GM12878 (cell line): ENCODE results near the gene CIRBP. TPM values are rescaled to one million over a fixed set of nuclear protein-coding genes. Genes with fewer than 3 reads are reported as not detected.

ENCODE experiments used
- ATAC-seq: fragments of 200-7000 bp; cut with Tn5 transposase; 3 replicates; pipeline ENCODE4 v1.9.1; 2020; ENCODE audit warnings: mild to moderate bottlenecking, moderate library complexity
- BruUV-seq: library from RNA; stranded (reverse); fragments of 400-500 nt; replicated peaks from 2 replicates; lab custom pipeline; 2021; lab: Mats Ljungman, UMichigan
- CTCF ChIA-PET: fragments of 300-600 bp; sonication (Branson Sonifier 250); formaldehyde crosslinking; extraction: SDS; loops from one replicate; lab custom pipeline; 2021; ENCODE audit warnings: inconsistent platforms; lab: Yijun Ruan, JAX
- POLR2A ChIA-PET: fragments of 350-600 bp; formaldehyde crosslinking; extraction: SDS; loops from one replicate; lab custom pipeline; 2021; ENCODE audit warnings: inconsistent platforms; lab: Charles Lee
- RAD21 ChIA-PET: fragments of 300-600 bp; sonication (Branson Sonifier 250); formaldehyde crosslinking; loops from one replicate; lab custom pipeline; 2023; ENCODE audit warnings: antibody characterized with exemption; ENCODE audit not compliant: unreplicated experiment; lab: Charles Lee
- SMC1A ChIA-PET: fragments of 300-600 bp; sonication (Branson Sonifier 250); formaldehyde crosslinking; loops from one replicate; lab custom pipeline; 2023; ENCODE audit not compliant: unreplicated experiment, uncharacterized antibody; lab: Charles Lee
- DNase-seq: peaks from one replicate; pipeline ENCODE4 v3.0.0-alpha.2; 2011; ENCODE audit warnings: low read depth, low spot score
- FAIRE-seq: peaks from 3 replicates; lab custom pipeline; 2011; peaks lifted over from hg19 to GRCh38; lab: Jason Lieb, UNC
- H2AFZ ChIP-seq: 2 replicates; pipeline ENCODE4 v1.6.0; 2011; ENCODE audit warnings: low read depth, low read length, control low read depth; ENCODE audit not compliant: control insufficient read depth
- H3K27ac ChIP-seq: 2 replicates; pipeline ENCODE4 v1.5.1; 2011; ENCODE audit warnings: control low read depth; ENCODE audit not compliant: control insufficient read depth, insufficient read depth
- H3K27me3 ChIP-seq, 2 experiments: replicated peaks in 1 of 2; 2 replicates each; pipeline versions ENCODE4 v1.6.0 to v1.6.1; 2011; ENCODE audit warnings: low read length in 1 of 2; ENCODE audit not compliant: control insufficient read depth in 2 of 2, insufficient read depth in 2 of 2
- H3K36me3 ChIP-seq, 2 experiments: 2 replicates each; pipeline ENCODE4 v1.5.1; 2011; ENCODE audit warnings: low read length in 1 of 2; ENCODE audit not compliant: control insufficient read depth in 2 of 2, insufficient read depth in 2 of 2
- H3K4me1 ChIP-seq: 2 replicates; pipeline ENCODE4 v1.6.1; 2011; ENCODE audit warnings: mild to moderate bottlenecking, low read length, moderate library complexity, mixed read lengths; ENCODE audit not compliant: control insufficient read depth, insufficient read depth
- H3K4me2 ChIP-seq: 2 replicates; pipeline ENCODE4 v1.6.0; 2011; ENCODE audit warnings: control low read depth; ENCODE audit not compliant: control insufficient read depth, insufficient read depth
- H3K4me3 ChIP-seq: fragments of 200-600 bp; sonication (generic); 2 replicates; pipeline ENCODE4 v1.5.1; 2016
- H3K79me2 ChIP-seq: 2 replicates; pipeline ENCODE4 v1.6.0; 2011; ENCODE audit warnings: low read length; ENCODE audit not compliant: control insufficient read depth, insufficient read depth
- H3K9ac ChIP-seq: 2 replicates; pipeline ENCODE4 v1.8.0; 2011; ENCODE audit warnings: low read length, control low read depth, mixed read lengths; ENCODE audit not compliant: control insufficient read depth, insufficient read depth
- H3K9me3 ChIP-seq: replicated peaks from 3 replicates; pipeline ENCODE4 v1.5.1; 2011; ENCODE audit warnings: mild to moderate bottlenecking, low read length; ENCODE audit not compliant: control insufficient read depth, insufficient read depth
- H4K20me1 ChIP-seq: 2 replicates; pipeline ENCODE4 v1.6.0; 2011; ENCODE audit not compliant: control insufficient read depth, insufficient read depth
- HDAC2 ChIP-seq: fragments of 200-600 bp; sonication (generic); IDR thresholded peaks from 2 replicates; pipeline ENCODE4 v1.6.1; 2017
- IKZF2 ChIP-seq, 2 experiments: fragments of 450-650 bp; IDR thresholded peaks; 2 replicates each; pipeline ENCODE4 v1.6.1; 2017; ENCODE audit warnings: mild to moderate bottlenecking in 2 of 2, moderate library complexity in 2 of 2
- MTA2 ChIP-seq: fragments of 450-650 bp; IDR thresholded peaks from 2 replicates; pipeline ENCODE4 v1.6.1; 2016; ENCODE audit warnings: low read depth, mild to moderate bottlenecking, moderate library complexity
- MYB ChIP-seq: fragments of 150-350 bp; IDR thresholded peaks from 2 replicates; pipeline ENCODE4 v1.6.1; 2014; ENCODE audit warnings: mild to moderate bottlenecking, low read depth, low read length, borderline replicate concordance
- NBN ChIP-seq: fragments of 450-650 bp; IDR thresholded peaks from 2 replicates; pipeline ENCODE4 v1.6.1; 2016
- PAX5 ChIP-seq: IDR thresholded peaks from 2 replicates; pipeline ENCODE4 v1.6.1; 2011; ENCODE audit warnings: low read depth, low read length, borderline replicate concordance
- POU2F2 ChIP-seq: IDR thresholded peaks from 3 replicates; pipeline ENCODE4 v1.6.1; 2011; ENCODE audit warnings: low read depth, mild to moderate bottlenecking, low read length, borderline replicate concordance
- WRNIP1 ChIP-seq: IDR thresholded peaks from 2 replicates; pipeline ENCODE4 v1.6.1; 2011; ENCODE audit warnings: low read depth, low read length, improper control_type of control experiment, borderline replicate concordance
- ZBTB40 ChIP-seq: fragments of 450-650 bp; IDR thresholded peaks from 2 replicates; pipeline ENCODE4 v1.6.1; 2016; ENCODE audit warnings: mild to moderate bottlenecking, moderate library complexity, borderline replicate concordance
- ZNF687 ChIP-seq: fragments of 450-650 bp; IDR thresholded peaks from 2 replicates; pipeline ENCODE4 v1.6.1; 2017; ENCODE audit warnings: mild to moderate bottlenecking, moderate library complexity
- ZSCAN29 ChIP-seq: fragments of 450-650 bp; IDR thresholded peaks from 2 replicates; pipeline ENCODE4 v1.6.1; 2017; ENCODE audit warnings: mild to moderate bottlenecking, moderate library complexity
- WGBS: methylation state at CpG from one replicate; pipeline ENCODE4 v1.1.6; 2016; ENCODE audit warnings: low lambda C conversion rate; ENCODE audit not compliant: insufficient replicate concordance, insufficient coverage; ENCODE audit errors: missing lambda C conversion rate; 5-methylcytosine and 5-hydroxymethylcytosine counted together
- in situ Hi-C: fragments of 300-500 bp; cut with MboI; formaldehyde crosslinking; loops from 9 replicates; pipeline ENCODE4 v1.14.3; 2018; ENCODE audit warnings: mixed read lengths
- intact Hi-C: fragments of 100-400 bp; cut with micrococcal nuclease; formaldehyde crosslinking; loops from one replicate; pipeline ENCODE4 v1.14.2; 2022; ENCODE audit not compliant: unreplicated experiment
- polyA plus RNA-seq, 11 experiments: library from polyadenylated mRNA; depleted of rRNA in 4 of 11; unstranded in 6 of 11; stranded (reverse) in 5 of 11; fragments of >200 nt; fragmentation: Nextera tagmentation in 4 of 11; fragmentation: Illumina TruSeq in 1 of 11; extraction: Ambion mirVana in 4 of 11; extraction: Trizol in 1 of 11; gene quantifications; 1 replicate in 1 of 11; 2 replicates in 10 of 11; pipeline versions ENCODE4 v1.2.1 to v1.2.3, GENCODE V29; 2011 to 2016; ENCODE audit warnings: inconsistent platforms in 2 of 11, missing spikeins in 2 of 11, low read depth in 1 of 11
- total RNA-seq, 4 experiments: library from RNA; depleted of rRNA in 3 of 4; stranded (reverse); fragments of >200 nt in 3 of 4; fragmentation: Illumina TruSeq in 1 of 4; extraction: Trizol in 1 of 4; gene quantifications; 2 replicates each; pipeline versions ENCODE4 v1.2.1 to v1.2.3, GENCODE V29; 2013 to 2021
- TF ChIP-seq, protein P1 (sequence below): fragments of 450-650 bp; IDR thresholded peaks from 2 replicates; pipeline ENCODE4 v1.6.1; 2018; ENCODE audit warnings: borderline replicate concordance, mild to moderate bottlenecking; ENCODE audit not compliant: partially characterized antibody

Gene CIRBP
- total and polyA plus RNA-seq, 10 of the 15 experiments (the other 5 are each of a cell fraction or from before 2014, with no cell fraction given) = 27.6 to 335 (median 229) TPM

DNA sequence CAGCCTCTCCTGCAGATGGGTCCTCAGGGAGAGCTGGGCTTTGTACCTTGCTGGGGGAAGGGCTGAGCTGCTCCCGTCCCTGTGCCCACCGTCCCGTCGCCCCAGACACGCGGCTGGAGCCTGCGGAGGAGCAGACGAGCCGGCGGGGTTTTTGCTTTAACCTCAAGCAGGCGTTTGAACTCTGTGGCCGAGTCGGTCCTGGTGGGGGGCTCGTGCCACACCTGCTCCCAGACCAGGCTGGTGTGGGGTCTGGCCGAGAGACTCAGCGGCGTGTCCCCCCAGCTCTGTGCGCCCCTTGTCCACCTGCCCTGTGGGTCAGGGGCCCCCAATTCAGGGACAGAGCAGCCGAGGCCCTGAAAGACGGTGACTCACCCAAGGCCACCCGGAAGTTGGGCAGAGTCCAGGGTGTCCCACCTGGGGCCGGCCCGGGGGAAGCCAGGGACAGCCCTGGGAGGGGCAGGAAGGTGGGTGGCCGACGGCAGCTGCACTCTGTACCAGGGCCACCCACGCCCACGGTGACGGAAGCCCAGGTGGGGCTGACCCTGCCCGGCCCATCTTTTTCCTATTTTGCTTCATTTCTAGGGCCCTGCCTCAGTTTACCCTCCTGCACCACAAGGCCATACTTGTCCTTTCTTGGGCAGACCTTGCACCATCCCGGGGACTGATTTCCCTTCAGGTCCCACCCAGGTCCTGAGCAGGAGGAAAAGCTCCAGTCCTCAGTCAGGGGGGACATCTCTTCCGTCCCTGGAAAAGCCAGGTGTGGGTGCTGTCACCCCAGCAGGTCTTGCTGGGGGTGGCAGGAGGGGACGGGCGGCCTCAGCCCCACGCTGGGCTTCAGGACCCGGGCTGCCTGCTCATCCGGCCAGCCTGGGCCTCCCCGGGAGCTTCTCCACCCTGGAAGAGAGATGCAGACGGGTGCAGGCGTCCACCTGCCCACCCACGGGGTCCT, 21.8 kb downstream of the CIRBP start:
- no peaks in the 10 kb centered on the region for H3K36me3 ChIP-seq
- ATAC-seq (no peak), FAIRE-seq (no peak), DNase-seq (no peak)
- H4K20me1 ChIP-seq = no peaks in the 10 kb centered on the region
- H3K4me3 ChIP-seq = no peak overlapping the region; the same call in 1 of the 2 replicates
- peaks cover 16% of the 10 kb centered on the region for H3K4me1 ChIP-seq
- POLR2A ChIA-PET = interaction anchor here (0.5 to 0.6 kb wide), 2 partner anchors 97 to 998 kb away, joined by 3 read pairs; no protein-coding TSS in a partner anchor
- in situ Hi-C loops (no loop called here), intact Hi-C loops (no loop called here)
- H3K27ac ChIP-seq = no peak overlapping the region
- H3K27me3 ChIP-seq = peaks cover 5 to 7% of the 10 kb centered on the region in 2 experiments; a peak in 2 of 4 replicates
- SMC1A ChIA-PET = interaction anchor here (0.8 kb wide), 1 partner anchor 73 kb away, joined by 3 read pairs; no protein-coding TSS in a partner anchor
- CTCF ChIA-PET = interaction anchor here (1.3 kb wide), 1 partner anchor 47 kb away, joined by 3 read pairs; no protein-coding TSS in a partner anchor
- RAD21 ChIA-PET = interaction anchor here (0.5 kb wide), 1 partner anchor 154 kb away, joined by 3 read pairs; no protein-coding TSS in a partner anchor
- H2AFZ ChIP-seq = no peak overlapping the region
- no peaks in the 10 kb centered on the region for H3K9me3 ChIP-seq
- no peaks in the 10 kb centered on the region for H3K79me2 ChIP-seq
- BruUV-seq = no TSS peak
- H3K4me2 ChIP-seq = no peak overlapping the region; the same call in 1 of the 2 replicates
- no peak overlapping the region for H3K9ac ChIP-seq
- WGBS = 32% methylated on average over 40 of the region's 40 CpGs
- TF ChIP-seq, protein P1, sequence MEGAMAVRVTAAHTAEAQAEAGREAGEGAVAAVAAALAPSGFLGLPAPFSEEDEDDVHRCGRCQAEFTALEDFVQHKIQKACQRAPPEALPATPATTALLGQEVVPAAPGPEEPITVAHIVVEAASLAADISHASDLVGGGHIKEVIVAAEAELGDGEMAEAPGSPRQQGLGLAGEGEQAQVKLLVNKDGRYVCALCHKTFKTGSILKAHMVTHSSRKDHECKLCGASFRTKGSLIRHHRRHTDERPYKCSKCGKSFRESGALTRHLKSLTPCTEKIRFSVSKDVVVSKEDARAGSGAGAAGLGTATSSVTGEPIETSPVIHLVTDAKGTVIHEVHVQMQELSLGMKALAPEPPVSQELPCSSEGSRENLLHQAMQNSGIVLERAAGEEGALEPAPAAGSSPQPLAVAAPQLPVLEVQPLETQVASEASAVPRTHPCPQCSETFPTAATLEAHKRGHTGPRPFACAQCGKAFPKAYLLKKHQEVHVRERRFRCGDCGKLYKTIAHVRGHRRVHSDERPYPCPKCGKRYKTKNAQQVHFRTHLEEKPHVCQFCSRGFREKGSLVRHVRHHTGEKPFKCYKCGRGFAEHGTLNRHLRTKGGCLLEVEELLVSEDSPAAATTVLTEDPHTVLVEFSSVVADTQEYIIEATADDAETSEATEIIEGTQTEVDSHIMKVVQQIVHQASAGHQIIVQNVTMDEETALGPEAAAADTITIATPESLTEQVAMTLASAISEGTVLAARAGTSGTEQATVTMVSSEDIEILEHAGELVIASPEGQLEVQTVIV = no peak
- TF ChIP-seq ZNF687 (no peak), MYB (no peak), WRNIP1 (no peak), PAX5 (no peak), MTA2 (no peak), ZSCAN29 (no peak), HDAC2 (no peak), ZBTB40 (no peak), IKZF2 (IDR thresholded peaks at IDR 0.05) (no peak), NBN (no peak), POU2F2 (no peak)
